RWPE1 (cell line): Measurements from ENCODE around the gene MTHFD2L.

Experiments used
- CTCF ChIA-PET: fragments of 350-600 bp; sonication (Branson Sonifier 250); formaldehyde crosslinking; extraction: SDS; loops from one replicate; lab custom pipeline; 2021; lab: Yijun Ruan, JAX
- POLR2A ChIA-PET: fragments of 400-600 bp; formaldehyde crosslinking; extraction: SDS; loops from one replicate; lab custom pipeline; 2020; ENCODE audit warnings: antibody characterized with exemption; ENCODE audit not compliant: low non-redundant PET; lab: Yijun Ruan, JAX
- DNase-seq: peaks from one replicate; pipeline ENCODE4 v3.0.0; 2012; ENCODE audit warnings: low spot score
- H3K27ac ChIP-seq: fragments of 450-650 bp; 2 replicates; pipeline ENCODE4 v1.5.1; 2017
- TF ChIP-seq, protein P1 (sequence below): fragments of 450-650 bp; conservative IDR thresholded peaks from 2 replicates; pipeline ENCODE4 v1.5.1; 2017; ENCODE audit warnings: low read depth, mild to moderate bottlenecking

MTHFD2L gene

DNA sequence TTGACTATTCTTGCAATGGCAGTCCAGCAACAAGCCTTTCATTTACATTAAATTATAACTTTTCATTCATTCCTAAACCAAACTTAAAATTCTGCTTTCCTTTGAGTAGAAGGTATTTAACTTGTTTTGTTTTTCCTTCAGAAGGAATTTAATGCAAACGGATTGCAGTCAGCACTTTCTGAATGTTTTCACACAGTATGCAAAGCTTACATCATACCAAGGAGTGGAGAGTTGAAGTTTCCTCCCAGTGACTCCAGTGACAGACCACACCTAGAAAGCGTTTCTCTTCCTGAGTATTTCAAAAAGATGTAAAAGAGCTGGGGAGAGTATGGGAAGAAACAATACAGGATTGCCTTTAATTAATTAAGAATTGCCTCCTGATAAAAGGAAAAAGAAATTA, 158.5 kb downstream of the MTHFD2L start:
- DNase-seq, result no peak
- TF ChIP-seq, protein P1, sequence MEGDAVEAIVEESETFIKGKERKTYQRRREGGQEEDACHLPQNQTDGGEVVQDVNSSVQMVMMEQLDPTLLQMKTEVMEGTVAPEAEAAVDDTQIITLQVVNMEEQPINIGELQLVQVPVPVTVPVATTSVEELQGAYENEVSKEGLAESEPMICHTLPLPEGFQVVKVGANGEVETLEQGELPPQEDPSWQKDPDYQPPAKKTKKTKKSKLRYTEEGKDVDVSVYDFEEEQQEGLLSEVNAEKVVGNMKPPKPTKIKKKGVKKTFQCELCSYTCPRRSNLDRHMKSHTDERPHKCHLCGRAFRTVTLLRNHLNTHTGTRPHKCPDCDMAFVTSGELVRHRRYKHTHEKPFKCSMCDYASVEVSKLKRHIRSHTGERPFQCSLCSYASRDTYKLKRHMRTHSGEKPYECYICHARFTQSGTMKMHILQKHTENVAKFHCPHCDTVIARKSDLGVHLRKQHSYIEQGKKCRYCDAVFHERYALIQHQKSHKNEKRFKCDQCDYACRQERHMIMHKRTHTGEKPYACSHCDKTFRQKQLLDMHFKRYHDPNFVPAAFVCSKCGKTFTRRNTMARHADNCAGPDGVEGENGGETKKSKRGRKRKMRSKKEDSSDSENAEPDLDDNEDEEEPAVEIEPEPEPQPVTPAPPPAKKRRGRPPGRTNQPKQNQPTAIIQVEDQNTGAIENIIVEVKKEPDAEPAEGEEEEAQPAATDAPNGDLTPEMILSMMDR, result no peak
- POLR2A ChIA-PET, result no interaction called here
- CTCF ChIA-PET, result interaction anchor here (1.2 kb wide), 1 partner anchor 88 kb away, joined by 7 read pairs; no protein-coding TSS in a partner anchor
- no peak overlapping the region for H3K27ac ChIP-seq

DNA sequence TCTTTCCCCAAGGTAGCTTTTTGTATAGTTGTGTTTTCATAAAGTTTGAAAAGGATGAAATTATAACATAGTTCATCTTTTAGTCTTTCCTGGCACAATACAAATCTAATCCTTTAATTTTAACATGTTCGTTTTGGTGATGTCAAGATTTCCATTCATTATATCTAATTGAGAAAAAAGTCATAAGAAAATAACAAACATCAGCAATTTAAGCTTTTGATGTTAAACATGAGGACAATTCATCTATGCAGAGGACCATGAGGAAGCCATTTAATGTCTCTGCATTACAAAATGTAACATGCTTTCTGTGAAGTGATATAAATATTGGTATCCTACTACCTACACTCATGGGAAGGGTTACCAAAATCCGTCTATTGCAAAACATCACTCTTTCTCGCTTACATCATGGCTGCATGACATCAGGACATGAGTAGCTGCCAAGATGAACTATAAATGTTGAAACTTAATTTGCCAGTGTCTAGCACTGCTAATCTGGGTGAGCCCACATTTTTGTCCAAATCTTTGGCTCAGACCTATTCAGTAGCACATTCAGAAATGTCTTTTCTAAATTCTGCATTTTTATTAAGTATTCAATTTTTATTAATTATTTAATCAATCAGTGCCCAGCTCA, 159.8 kb downstream of the MTHFD2L start:
- H3K27ac ChIP-seq, result no peak overlapping the region
- POLR2A ChIA-PET, result no interaction called here
- CTCF ChIA-PET, result interaction anchor here (0.5 to 1.9 kb wide), 5 partner anchors 89 to 1407 kb away, joined by 3 to 8 read pairs (median 4); partner anchors contain the start of gene USO1
- DNase-seq, result no peak
- TF ChIP-seq, protein P1, result no peak

DNA sequence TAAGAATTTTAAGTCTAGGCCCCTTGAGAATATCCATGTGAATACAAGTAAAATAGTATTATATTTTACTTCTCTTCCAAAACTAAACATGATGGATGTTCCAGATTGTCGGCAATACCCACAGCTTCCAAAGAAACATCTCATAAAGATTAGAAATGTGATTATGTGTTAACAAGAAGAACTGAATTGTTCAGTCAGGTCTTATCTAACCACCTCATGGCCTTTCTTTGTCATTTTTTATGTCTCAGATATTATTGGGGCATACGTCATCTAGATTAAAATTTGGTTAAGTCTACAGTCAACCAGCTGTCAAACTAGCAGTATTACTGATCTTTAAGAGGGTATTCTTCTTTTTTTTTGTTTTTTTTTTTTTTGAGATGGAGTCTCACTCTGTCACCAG, 160.4 kb downstream of the MTHFD2L start:
- H3K27ac ChIP-seq, result no peak overlapping the region
- TF ChIP-seq, protein P1, result no peak
- ChIA-PET CTCF (interaction anchor here (0.5 to 1.9 kb wide), 5 partner anchors 90 to 1406 kb away, joined by 3 to 8 read pairs (median 4); partner anchors contain the start of gene USO1), POLR2A (no interaction called here)
- DNase-seq, result no peak

DNA sequence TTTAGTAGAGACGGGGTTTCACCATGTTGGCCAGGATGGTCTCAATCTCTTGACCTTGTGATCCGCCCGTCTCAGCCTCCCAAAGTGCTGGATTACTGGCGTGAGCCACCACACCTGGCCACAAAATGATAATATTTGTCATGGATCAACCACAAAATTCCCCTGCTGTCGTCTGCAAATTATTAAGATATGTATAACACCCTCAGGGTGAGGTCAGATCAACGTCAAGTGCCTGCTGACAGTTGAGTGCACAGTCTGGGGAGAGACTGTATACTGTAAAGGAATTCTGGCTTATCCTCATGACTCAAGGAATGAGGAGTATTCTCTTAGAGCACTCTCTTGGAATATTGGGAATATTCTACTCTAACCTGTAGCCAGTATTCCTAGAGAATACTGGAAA, 161.6 kb downstream of the MTHFD2L start:
- CTCF ChIA-PET, result interaction anchor here (0.6 to 1.9 kb wide), 4 partner anchors 84 to 356 kb away, joined by 3 to 8 read pairs (median 4); no protein-coding TSS in a partner anchor
- POLR2A ChIA-PET, result no interaction called here
- TF ChIP-seq, protein P1, result no peak

DNA sequence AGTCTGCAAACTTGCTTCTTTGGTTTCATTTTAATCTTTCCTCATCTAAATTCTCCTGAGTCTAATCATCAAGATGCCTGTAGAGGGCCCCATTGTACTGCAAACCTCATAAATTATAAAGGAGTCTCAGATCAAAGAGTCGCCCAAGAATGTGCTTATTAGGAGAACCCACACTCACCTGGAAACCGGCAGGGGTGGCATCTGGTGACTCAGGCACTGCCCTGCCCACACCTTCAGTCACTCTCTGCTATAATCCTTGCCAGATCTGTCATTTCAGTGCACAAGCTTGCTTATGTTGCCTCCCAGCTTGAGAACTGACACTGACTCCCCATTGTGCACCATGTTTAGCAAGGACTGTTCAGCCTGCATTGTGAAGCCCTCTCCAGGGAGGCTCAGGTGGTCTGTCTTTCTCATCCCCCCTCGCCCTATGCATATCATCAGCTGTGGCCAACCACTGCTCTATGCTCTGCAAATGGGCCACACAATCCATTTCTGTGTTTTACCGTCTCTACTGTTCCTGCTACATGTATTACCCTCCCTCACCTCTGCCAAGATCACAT, 162.7 kb downstream of the MTHFD2L start:
- DNase-seq, result peak; percentile 85
- POLR2A ChIA-PET, result interaction anchor here (0.6 to 1.2 kb wide), 3 partner anchors 124 to 1234 kb away, joined by 3 to 5 read pairs (median 4); partner anchors contain the start of gene AREG

More for the DNA sequence above, 161.6 kb downstream of the MTHFD2L start:
- DNase-seq, result no peak
- H3K27ac ChIP-seq, result no peak overlapping the region

DNA sequence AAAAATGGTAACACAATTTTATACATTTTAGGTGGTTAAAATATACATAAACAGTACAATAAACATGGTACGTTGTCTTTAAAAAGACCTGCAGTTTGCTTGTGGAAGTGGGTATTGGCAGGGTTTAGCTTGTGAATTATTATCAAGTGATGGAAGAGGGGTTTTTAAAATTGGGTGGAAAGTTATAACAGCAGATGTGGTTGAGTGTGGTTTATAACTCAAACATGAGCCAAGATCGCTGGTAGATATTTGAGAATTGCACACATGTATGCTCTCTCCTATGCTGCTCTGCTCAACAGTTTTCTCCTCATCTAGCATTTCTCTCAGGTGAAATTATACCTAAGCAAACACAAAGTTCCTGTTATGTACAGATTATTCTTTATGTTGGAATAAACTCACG, 164.4 kb downstream of the MTHFD2L start:
- CTCF ChIA-PET, result interaction anchor here (2.0 to 2.2 kb wide), 2 partner anchors 210 to 349 kb away, joined by 7 to 14 read pairs; no protein-coding TSS in a partner anchor
- POLR2A ChIA-PET, result interaction anchor here (0.6 kb wide), 1 partner anchor 88 kb away, joined by 3 read pairs; no protein-coding TSS in a partner anchor
- DNase-seq, result no peak
- no peak overlapping the region for H3K27ac ChIP-seq
- TF ChIP-seq, protein P1, result no peak

More for the DNA sequence above, 162.7 kb downstream of the MTHFD2L start:
- CTCF ChIA-PET, result interaction anchor here (0.5 to 2.3 kb wide), 16 partner anchors 9 to 1240 kb away, joined by 3 to 21 read pairs (median 4); partner anchors contain the start of gene AREG
- TF ChIP-seq, protein P1, result peak; percentile 69
- H3K27ac ChIP-seq, result peak overlapping the region; percentile 56
